Panc1 (cell line): Measurements from ENCODE around the gene ZNF155. TPM values are rescaled to one million over a fixed set of nuclear protein-coding genes. Genes with fewer than 3 reads are reported as not detected.

ENCODE experiments used
- ATAC-seq: fragments of 200-7000 bp; cut with Tn5 transposase; 2 replicates; pipeline ENCODE4 v1.9.1; 2020; ENCODE audit warnings: mild to moderate bottlenecking, moderate library complexity
- BruUV-seq: library from RNA; stranded (reverse); fragments of 400-500 nt; replicated peaks from 2 replicates; lab custom pipeline; 2021; lab: Mats Ljungman, UMichigan
- CTCF ChIA-PET: fragments of 300-600 bp; sonication (Branson Sonifier 250); formaldehyde crosslinking; loops from one replicate; lab custom pipeline; 2022; ENCODE audit warnings: antibody characterized with exemption; lab: Charles Lee
- POLR2A ChIA-PET: fragments of 300-600 bp; sonication (Branson Sonifier 250); formaldehyde crosslinking; loops from one replicate; lab custom pipeline; 2022; ENCODE audit warnings: antibody characterized with exemption; lab: Charles Lee
- DNase-seq: peaks from one replicate; pipeline ENCODE4 v3.0.0-alpha.2; 2010; ENCODE audit warnings: low read depth, low spot score
- H3K27ac ChIP-seq: 2 replicates; pipeline ENCODE4 v1.5.1; 2011; ENCODE audit warnings: mild to moderate bottlenecking, low read length, inconsistent platforms
- H3K27me3 ChIP-seq: fragments of 200-500 bp; sonication (Bioruptor generic); 2 replicates; pipeline ENCODE4 v1.6.0; 2014; ENCODE audit warnings: low read length, inconsistent platforms; ENCODE audit not compliant: control insufficient read depth, insufficient read depth
- H3K36me3 ChIP-seq: fragments of 200-500 bp; sonication (Bioruptor generic); 2 replicates; pipeline ENCODE4 v1.5.1; 2014; ENCODE audit warnings: inconsistent platforms, mild to moderate bottlenecking, low read length, moderate library complexity; ENCODE audit not compliant: control insufficient read depth, insufficient read depth
- H3K4me1 ChIP-seq: 2 replicates; pipeline ENCODE4 v1.5.1; 2011; ENCODE audit warnings: inconsistent platforms, mild to moderate bottlenecking, low read length, moderate library complexity; ENCODE audit not compliant: control insufficient read depth, insufficient read depth
- H3K4me3 ChIP-seq, 2 experiments: 2 replicates each; pipeline ENCODE4 v1.5.1; 2011 to 2012; ENCODE audit warnings: low read depth in 2 of 2, low read length in 2 of 2, mild to moderate bottlenecking in 2 of 2, inconsistent platforms in 1 of 2, moderate library complexity in 1 of 2
- H3K9me3 ChIP-seq: fragments of 200-500 bp; sonication (Bioruptor generic); 2 replicates; pipeline ENCODE4 v1.5.1; 2014; ENCODE audit warnings: low read depth, mild to moderate bottlenecking, inconsistent platforms, low read length, moderate library complexity; ENCODE audit not compliant: control insufficient read depth, insufficient read depth
- POLR2AphosphoS5 ChIP-seq: IDR thresholded peaks from 2 replicates; pipeline ENCODE4 v1.6.1; 2012; ENCODE audit warnings: mild to moderate bottlenecking, low read depth, low read length, moderate library complexity
- REST ChIP-seq, 2 experiments: IDR thresholded peaks; 2 replicates each; pipeline ENCODE4 v1.6.1; 2011 to 2012; ENCODE audit warnings: low read depth in 2 of 2, control low read depth in 1 of 2, low read length in 1 of 2, mild to moderate bottlenecking in 1 of 2, moderate library complexity in 1 of 2; ENCODE audit not compliant: insufficient read depth in 1 of 2
- SIN3A ChIP-seq: IDR thresholded peaks from 2 replicates; pipeline ENCODE4 v1.6.1; 2012; ENCODE audit warnings: low read depth, mild to moderate bottlenecking, low read length, moderate library complexity, borderline replicate concordance; ENCODE audit not compliant: insufficient read depth
- TCF7L2 ChIP-seq: IDR thresholded peaks from 2 replicates; pipeline ENCODE4 v1.6.1; 2011; ENCODE audit warnings: mild to moderate bottlenecking, low read depth, low read length, inconsistent platforms
- in situ Hi-C: cut with HindIII; loops from 2 replicates; pipeline ENCODE4 v1.10.0; 2016; ENCODE audit warnings: low sequenced_read_pairs, low pct_unique_long_range_greater_than_20kb
- intact Hi-C: fragments of 100-400 bp; cut with micrococcal nuclease; formaldehyde crosslinking; loops from one replicate; pipeline ENCODE4 v1.10.0; 2022; ENCODE audit not compliant: unreplicated experiment
- total RNA-seq: library from RNA; stranded (reverse); gene quantifications from one replicate; pipeline ENCODE4 v1.2.1, GENCODE V29; 2021; ENCODE audit not compliant: unreplicated experiment
- TF ChIP-seq, protein P1 (sequence below): fragments of 450-650 bp; IDR thresholded peaks from 2 replicates; pipeline ENCODE4 v1.5.1; 2017; ENCODE audit warnings: mild to moderate bottlenecking

ZNF155 gene
- total RNA-seq, 1 experiment from 2014 or later = 5.0 TPM

DNA sequence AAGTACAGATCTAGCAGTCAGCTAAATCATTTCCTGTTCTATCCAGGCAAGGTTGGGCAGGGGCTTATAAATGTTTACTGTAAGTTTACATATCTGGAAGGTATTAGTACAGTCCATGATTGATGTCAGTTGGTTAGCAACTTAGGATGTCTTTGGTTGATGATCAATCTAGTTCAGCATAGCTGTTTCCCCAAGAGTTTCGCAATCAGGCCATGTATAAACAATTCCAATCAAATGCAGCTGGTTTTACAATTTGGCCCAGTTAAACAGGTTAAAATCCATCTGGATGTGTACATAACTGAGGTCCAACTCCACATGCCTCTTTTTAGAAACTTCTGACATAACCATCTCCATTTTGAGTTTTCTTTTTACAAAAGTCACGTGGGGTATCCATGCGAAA is 26.1 kb upstream of the ZNF155 start:
- ATAC-seq (no peak), DNase-seq (no peak)
- no peaks in the 10 kb centered on the region for H3K36me3 ChIP-seq
- ChIA-PET CTCF (no interaction called here), POLR2A (no interaction called here)
- peaks cover 8% of the 10 kb centered on the region; the same call in 1 of the 2 replicates for H3K9me3 ChIP-seq
- intact Hi-C loops (no loop called here), in situ Hi-C loops (no loop called here)
- no peaks in the 10 kb centered on the region for H3K4me1 ChIP-seq
- H3K27ac ChIP-seq = no peak overlapping the region
- H3K4me3 ChIP-seq = no peak overlapping the region
- no TSS peak for BruUV-seq
- TF ChIP-seq SIN3A = no peak
- no peak for TF ChIP-seq REST (IDR thresholded peaks at IDR 0.05; ENCODE audit: insufficient read depth in 1 of 2, low read depth in 2 of 2, low read length in 1 of 2)
- TF ChIP-seq, protein P1, sequence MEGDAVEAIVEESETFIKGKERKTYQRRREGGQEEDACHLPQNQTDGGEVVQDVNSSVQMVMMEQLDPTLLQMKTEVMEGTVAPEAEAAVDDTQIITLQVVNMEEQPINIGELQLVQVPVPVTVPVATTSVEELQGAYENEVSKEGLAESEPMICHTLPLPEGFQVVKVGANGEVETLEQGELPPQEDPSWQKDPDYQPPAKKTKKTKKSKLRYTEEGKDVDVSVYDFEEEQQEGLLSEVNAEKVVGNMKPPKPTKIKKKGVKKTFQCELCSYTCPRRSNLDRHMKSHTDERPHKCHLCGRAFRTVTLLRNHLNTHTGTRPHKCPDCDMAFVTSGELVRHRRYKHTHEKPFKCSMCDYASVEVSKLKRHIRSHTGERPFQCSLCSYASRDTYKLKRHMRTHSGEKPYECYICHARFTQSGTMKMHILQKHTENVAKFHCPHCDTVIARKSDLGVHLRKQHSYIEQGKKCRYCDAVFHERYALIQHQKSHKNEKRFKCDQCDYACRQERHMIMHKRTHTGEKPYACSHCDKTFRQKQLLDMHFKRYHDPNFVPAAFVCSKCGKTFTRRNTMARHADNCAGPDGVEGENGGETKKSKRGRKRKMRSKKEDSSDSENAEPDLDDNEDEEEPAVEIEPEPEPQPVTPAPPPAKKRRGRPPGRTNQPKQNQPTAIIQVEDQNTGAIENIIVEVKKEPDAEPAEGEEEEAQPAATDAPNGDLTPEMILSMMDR = no peak
- TF ChIP-seq POLR2AphosphoS5 = no peak
- TF ChIP-seq TCF7L2 = no peak
- H3K27me3 ChIP-seq = no peaks in the 10 kb centered on the region

- POLR2A ChIA-PET = no interaction called here
- H3K4me1 ChIP-seq = no peaks in the 10 kb centered on the region
- DNase-seq (no peak), ATAC-seq (no peak)
- in situ Hi-C loops = no loop called here
- H3K36me3 ChIP-seq = no peaks in the 10 kb centered on the region
- no peak overlapping the region for H3K4me3 ChIP-seq
- peaks cover 30% of the 10 kb centered on the region; the same call in 1 of the 2 replicates for H3K9me3 ChIP-seq
- no peak overlapping the region for H3K27ac ChIP-seq
- CTCF ChIA-PET = no interaction called here
- H3K27me3 ChIP-seq = no peaks in the 10 kb centered on the region
- BruUV-seq = no TSS peak
- TF ChIP-seq REST (IDR thresholded peaks at IDR 0.05; ENCODE audit: insufficient read depth in 1 of 2, low read depth in 2 of 2, low read length in 1 of 2) (no peak), TCF7L2 (no peak), SIN3A (no peak), POLR2AphosphoS5 (no peak)
- TF ChIP-seq, protein P1 = no peak
- intact Hi-C loops = no loop called here
These were observed 23.6 kb upstream of the ZNF155 start for GRCh38 chr19:43960411-43960810.
